Naive thymus-derived CD4-positive, alpha-beta T cell (primary cell): ENCODE measurements around the gene CRYL1. TPM values are rescaled to one million over a fixed set of nuclear protein-coding genes. Genes with fewer than 3 reads are reported as not detected.

ENCODE experiments used
- ATAC-seq: fragments of 150-1000 bp; cut with Tn5 transposase; 2 replicates; pipeline ENCODE4 v1.10.0; 2021; ENCODE audit warnings: mild to moderate bottlenecking, moderate library complexity
- CTCF ChIA-PET: fragments of 350-600 bp; sonication (Branson Sonifier 250); formaldehyde crosslinking; loops from one replicate; lab custom pipeline; 2021; ENCODE audit warnings: antibody characterized with exemption; lab: Charles Lee
- POLR2A ChIA-PET: fragments of 350-600 bp; sonication (Branson Sonifier 250); formaldehyde crosslinking; loops from one replicate; lab custom pipeline; 2021; ENCODE audit warnings: antibody characterized with exemption, inconsistent platforms; lab: Charles Lee
- DNase-seq, 9 donors: peaks; one replicate each; pipeline versions ENCODE4 v3.0.0 to v3.0.0-alpha.2; 2020 to 2022; ENCODE audit warnings: mixed read lengths in 1 of 9
- H3K27ac ChIP-seq: one replicate; pipeline ENCODE4 v1.7.0; 2013; ENCODE audit warnings: mild to moderate bottlenecking, low read depth, low read length, moderate library complexity
- H3K27me3 ChIP-seq, 2 donors: one replicate each; pipeline ENCODE4 v1.7.0; 2013; ENCODE audit warnings: low read length in 2 of 2, mild to moderate bottlenecking in 2 of 2, moderate library complexity in 2 of 2; ENCODE audit not compliant: control insufficient read depth in 2 of 2, insufficient read depth in 2 of 2
- H3K36me3 ChIP-seq, 3 experiments: 1 replicate in 2 of 3; 2 replicates in 1 of 3; pipeline ENCODE4 v1.7.0; 2013; ENCODE audit warnings: low read length in 3 of 3, mild to moderate bottlenecking in 3 of 3, moderate library complexity in 1 of 3; ENCODE audit not compliant: insufficient read depth in 3 of 3, control insufficient read depth in 2 of 3
- H3K4me1 ChIP-seq, 2 donors: one replicate each; pipeline ENCODE4 v1.7.0; 2013; ENCODE audit warnings: low read length in 2 of 2, mild to moderate bottlenecking in 2 of 2, moderate library complexity in 1 of 2; ENCODE audit not compliant: control insufficient read depth in 2 of 2, insufficient read depth in 2 of 2
- H3K4me3 ChIP-seq: 2 replicates; pipeline ENCODE4 v1.7.0; 2013; ENCODE audit warnings: mild to moderate bottlenecking, low read length
- H3K9me3 ChIP-seq, 3 experiments: 1 replicate in 2 of 3; 2 replicates in 1 of 3; pipeline ENCODE4 v1.7.0; 2013; ENCODE audit warnings: low read length in 3 of 3; ENCODE audit not compliant: control insufficient read depth in 2 of 3
- H3K27ac Mint-ChIP-seq, 9 donors: one replicate each; pipeline ENCODE4 v1.8.0; 2020 to 2022; ENCODE audit warnings: mixed read lengths in 9 of 9, mild to moderate bottlenecking in 8 of 9, moderate library complexity in 5 of 9, inconsistent platforms in 2 of 9
- H3K27me3 Mint-ChIP-seq, 5 donors: one replicate each; pipeline ENCODE4 v1.8.0; 2021 to 2022; ENCODE audit warnings: mixed read lengths in 5 of 5, mild to moderate bottlenecking in 1 of 5
- H3K36me3 Mint-ChIP-seq, 5 donors: one replicate each; pipeline ENCODE4 v1.8.0; 2020 to 2022; ENCODE audit warnings: mixed read lengths in 5 of 5, mild to moderate bottlenecking in 3 of 5, inconsistent platforms in 1 of 5
- H3K4me1 Mint-ChIP-seq, 7 donors: one replicate each; pipeline ENCODE4 v1.8.0; 2020 to 2022; ENCODE audit warnings: mixed read lengths in 7 of 7, mild to moderate bottlenecking in 3 of 7, inconsistent platforms in 1 of 7
- H3K4me3 Mint-ChIP-seq, 10 donors: one replicate each; pipeline ENCODE4 v1.8.0; 2020 to 2022; ENCODE audit warnings: mild to moderate bottlenecking in 10 of 10, mixed read lengths in 10 of 10, moderate library complexity in 6 of 10, inconsistent platforms in 2 of 10
- H3K9me3 Mint-ChIP-seq, 11 donors: one replicate each; pipeline ENCODE4 v1.8.0; 2020 to 2022; ENCODE audit warnings: mixed read lengths in 11 of 11, mild to moderate bottlenecking in 4 of 11, inconsistent platforms in 1 of 11, moderate library complexity in 1 of 11
- intact Hi-C, 2 donors: fragments of 100-400 bp; cut with micrococcal nuclease; formaldehyde crosslinking; loops; one replicate each; pipeline ENCODE4 v1.15.1; 2023
- polyA plus RNA-seq, 2 donors: library from polyadenylated mRNA; unstranded; fragments of 300-500 nt; fragmentation: Illumina TruSeq; gene quantifications; one replicate each; pipeline ENCODE4 v1.2.3, GENCODE V29; 2021
- total RNA-seq, 6 experiments: library from RNA in 5 of 6; stranded (reverse) in 5 of 6; gene quantifications; 1 replicate in 5 of 6; 2 replicates in 1 of 6; pipeline ENCODE4 v1.2.3 and lab custom pipeline; 2021 to 2026

CRYL1 gene
- total and polyA plus RNA-seq, 7 experiments from 2014 or later, result 12.3 to 44.1 (median 18.4) TPM

GRCh38 chr13:20492641-20493040, 33.0 kb downstream of the CRYL1 start:
- no peak overlapping the region for H3K27ac ChIP-seq
- ChIA-PET CTCF (interaction anchor here (0.6 to 6.4 kb wide), 6 partner anchors 9 to 434 kb away, joined by 3 to 65 read pairs (median 4); no protein-coding TSS in a partner anchor), POLR2A (interaction anchor here (2.6 kb wide), 1 partner anchor 16 kb away, joined by 9 read pairs; no protein-coding TSS in a partner anchor)
- Mint-ChIP-seq H3K4me1 (peaks cover 6 to 22% (median 13%) of the 10 kb centered on the region in 7 donors), H3K4me3 (no peak overlapping the region), H3K9me3 (no peaks in the 10 kb centered on the region), H3K27ac (peak overlapping the region in 4 of 9 donors; percentile 12 to 75 (median 59)), H3K27me3 (no peaks in the 10 kb centered on the region), H3K36me3 (peaks cover 0 to 11% (median 6%) of the 10 kb centered on the region in 5 donors)
- intact Hi-C loops, result no loop called here
- H3K9me3 ChIP-seq, result no peaks in the 10 kb centered on the region
- ATAC-seq (peak; percentile 40), DNase-seq (peak in 3 of 9 donors; percentile 27 to 41 (median 35))
- no peaks in the 10 kb centered on the region for H3K36me3 ChIP-seq
- no peak overlapping the region for H3K4me3 ChIP-seq
- H3K27me3 ChIP-seq, result no peaks in the 10 kb centered on the region
- H3K4me1 ChIP-seq, result no peaks in the 10 kb centered on the region

GRCh38 chr13:20491926-20492435, 33.7 kb downstream of the CRYL1 start:
- no peaks in the 10 kb centered on the region for H3K9me3 Mint-ChIP-seq
- Histone ChIP-seq H3K27ac (no peak overlapping the region), H3K9me3 (no peaks in the 10 kb centered on the region), H3K4me3 (no peak overlapping the region), H3K4me1 (no peaks in the 10 kb centered on the region), H3K36me3 (no peaks in the 10 kb centered on the region), H3K27me3 (no peaks in the 10 kb centered on the region)
- H3K4me3 Mint-ChIP-seq, result no peak overlapping the region
- peaks cover 6 to 22% (median 13%) of the 10 kb centered on the region in 7 donors for H3K4me1 Mint-ChIP-seq
- H3K27me3 Mint-ChIP-seq, result no peaks in the 10 kb centered on the region
- intact Hi-C loops, result no loop called here
- ChIA-PET POLR2A (interaction anchor here (2.6 kb wide), 1 partner anchor 16 kb away, joined by 9 read pairs; no protein-coding TSS in a partner anchor), CTCF (interaction anchor here (0.7 to 6.4 kb wide), 3 partner anchors 150 to 336 kb away, joined by 3 to 65 read pairs (median 3); no protein-coding TSS in a partner anchor)
- ATAC-seq (no peak), DNase-seq (no peak)
- H3K27ac Mint-ChIP-seq, result peak overlapping the region in 4 of 9 donors; percentile 12 to 71 (median 48)
- H3K36me3 Mint-ChIP-seq, result peaks cover 0 to 13% (median 6%) of the 10 kb centered on the region in 5 donors

- Histone ChIP-seq H3K27ac (no peak overlapping the region), H3K4me1 (no peaks in the 10 kb centered on the region), H3K4me3 (no peak overlapping the region), H3K9me3 (no peaks in the 10 kb centered on the region), H3K27me3 (no peaks in the 10 kb centered on the region), H3K36me3 (no peaks in the 10 kb centered on the region)
- ChIA-PET POLR2A (interaction anchor here (0.6 to 0.9 kb wide), 3 partner anchors 284 to 864 kb away, joined by 3 read pairs; no protein-coding TSS in a partner anchor), CTCF (no interaction called here)
- Mint-ChIP-seq H3K36me3 (peaks cover 0 to 28% (median 18%) of the 10 kb centered on the region in 5 donors), H3K27me3 (no peaks in the 10 kb centered on the region), H3K27ac (peak overlapping the region in 2 of 9 donors; percentile 51 to 75), H3K9me3 (no peaks in the 10 kb centered on the region), H3K4me3 (no peak overlapping the region), H3K4me1 (peaks cover 5 to 17% (median 12%) of the 10 kb centered on the region in 7 donors)
- ATAC-seq (peak; percentile 85), DNase-seq (peak in 4 of 9 donors; percentile 24 to 61 (median 46))
- intact Hi-C loops, result loop anchor here (1.0 kb wide), 3 partner anchors 13 to 307 kb away; no protein-coding TSS in a partner anchor
These were observed 36.4 kb downstream of the CRYL1 start for GRCh38 chr13:20489185-20489820.

- Mint-ChIP-seq H3K9me3 (no peaks in the 10 kb centered on the region), H3K4me1 (peaks cover 5 to 17% (median 12%) of the 10 kb centered on the region in 7 donors), H3K4me3 (no peak overlapping the region), H3K27ac (peak overlapping the region in 4 of 9 donors; percentile 25 to 71 (median 48)), H3K27me3 (no peaks in the 10 kb centered on the region), H3K36me3 (peaks cover 0 to 32% (median 18%) of the 10 kb centered on the region in 5 donors)
- H3K4me1 ChIP-seq, result no peaks in the 10 kb centered on the region
- no peaks in the 10 kb centered on the region for H3K9me3 ChIP-seq
- DNase-seq, result no peak
- intact Hi-C loops, result no loop called here
- H3K36me3 ChIP-seq, result no peaks in the 10 kb centered on the region
- CTCF ChIA-PET, result no interaction called here
- H3K27ac ChIP-seq, result no peak overlapping the region
- no peaks in the 10 kb centered on the region for H3K27me3 ChIP-seq
- POLR2A ChIA-PET, result interaction anchor here (1.2 kb wide), 1 partner anchor 12 kb away, joined by 3 read pairs; no protein-coding TSS in a partner anchor
- no peak overlapping the region for H3K4me3 ChIP-seq
- ATAC-seq, result no peak
These were observed 37.7 kb downstream of the CRYL1 start for GRCh38 chr13:20487927-20488326.

GRCh38 chr13:20482787-20483186, 42.9 kb downstream of the CRYL1 start:
- DNase-seq (no peak), ATAC-seq (no peak)
- ChIA-PET CTCF (interaction anchor here (0.9 kb wide), 1 partner anchor 10 kb away, joined by 3 read pairs; no protein-coding TSS in a partner anchor), POLR2A (no interaction called here)
- peak overlapping the region in 2 of 9 donors; percentile 14 to 24 for H3K27ac Mint-ChIP-seq
- H3K4me1 ChIP-seq, result no peaks in the 10 kb centered on the region
- no peak overlapping the region for H3K27ac ChIP-seq
- no peak overlapping the region for H3K4me3 ChIP-seq
- peaks cover 0 to 33% (median 18%) of the 10 kb centered on the region in 7 donors for H3K4me1 Mint-ChIP-seq
- intact Hi-C loops, result no loop called here
- peaks cover 0 to 5% (median 0%) of the 10 kb centered on the region in 5 donors for H3K27me3 Mint-ChIP-seq
- no peaks in the 10 kb centered on the region for H3K9me3 ChIP-seq
- H3K27me3 ChIP-seq, result no peaks in the 10 kb centered on the region
- no peak overlapping the region for H3K4me3 Mint-ChIP-seq
- H3K36me3 ChIP-seq, result no peaks in the 10 kb centered on the region
- H3K9me3 Mint-ChIP-seq, result peaks cover 0 to 2% (median 0%) of the 10 kb centered on the region in 11 donors
- H3K36me3 Mint-ChIP-seq, result peaks cover 0 to 43% (median 19%) of the 10 kb centered on the region in 5 donors

GRCh38 chr13:20482275-20482761, 43.3 kb downstream of the CRYL1 start:
- peaks cover 0 to 43% (median 19%) of the 10 kb centered on the region in 5 donors for H3K36me3 Mint-ChIP-seq
- H3K4me1 ChIP-seq, result no peaks in the 10 kb centered on the region

More at GRCh38 chr13:20482275-20482761, 43.3 kb downstream of the CRYL1 start:
- peaks cover under 1 to 35% (median 19%) of the 10 kb centered on the region in 7 donors for H3K4me1 Mint-ChIP-seq
- ATAC-seq, result no peak
- H3K27ac ChIP-seq, result no peak overlapping the region
- peak overlapping the region in 3 of 9 donors; percentile 24 to 62 (median 27) for H3K27ac Mint-ChIP-seq
- POLR2A ChIA-PET, result no interaction called here
- CTCF ChIA-PET, result no interaction called here
- peaks cover 0 to 5% (median 0%) of the 10 kb centered on the region in 5 donors for H3K27me3 Mint-ChIP-seq
- H3K4me3 ChIP-seq, result no peak overlapping the region
- H3K9me3 ChIP-seq, result no peaks in the 10 kb centered on the region
- no peak overlapping the region for H3K4me3 Mint-ChIP-seq
- DNase-seq, result no peak
- peaks cover 0 to 2% (median 0%) of the 10 kb centered on the region in 11 donors for H3K9me3 Mint-ChIP-seq
- no peaks in the 10 kb centered on the region for H3K36me3 ChIP-seq
- no peaks in the 10 kb centered on the region for H3K27me3 ChIP-seq
- intact Hi-C loops, result no loop called here
